HCT116 (cell line): ENCODE data around the gene THUMPD3. TPM values are rescaled to one million over a fixed set of nuclear protein-coding genes. Genes with fewer than 3 reads are reported as not detected.

Experiments used
- ATAC-seq: fragments of 200-7000 bp; cut with Tn5 transposase; 2 replicates; pipeline ENCODE4 v1.9.1; 2020; ENCODE audit warnings: mild to moderate bottlenecking, moderate library complexity
- BruUV-seq: library from RNA; stranded (reverse); fragments of 400-500 nt; replicated peaks from 2 replicates; lab custom pipeline; 2021; lab: Mats Ljungman, UMichigan
- CTCF ChIA-PET: fragments of 300-600 bp; sonication (Branson Sonifier 250); formaldehyde crosslinking; loops from one replicate; lab custom pipeline; 2021; ENCODE audit warnings: antibody characterized with exemption; lab: Charles Lee
- POLR2A ChIA-PET: fragments of 300-600, 350-600 bp; sonication (Branson Sonifier 250); formaldehyde crosslinking; loops from one replicate; lab custom pipeline; 2021; ENCODE audit warnings: antibody characterized with exemption; lab: Charles Lee
- RAD21 ChIA-PET, 2 experiments: fragments of 300-600 bp; sonication (Branson Sonifier 250); formaldehyde crosslinking; loops; one replicate each; lab custom pipeline; 2023; ENCODE audit warnings: low total read pairs in 2 of 2; ENCODE audit not compliant: uncharacterized antibody in 2 of 2, unreplicated experiment in 2 of 2, low non-redundant PET in 1 of 2; lab: Charles Lee
- DNase-seq: peaks from one replicate; pipeline ENCODE4 v3.0.0-alpha.2; 2010; ENCODE audit warnings: low read depth, low spot score
- H2AFZ ChIP-seq: fragments of 200-600 bp; shearing (Covaris generic), sonication (generic); 2 replicates; pipeline ENCODE4 v1.6.1; 2017; ENCODE audit warnings: low read depth, mixed run types, mixed read lengths, antibody characterized with exemption, low read length; ENCODE audit not compliant: poor library complexity, severe bottlenecking
- H3K27ac ChIP-seq: 2 replicates; pipeline ENCODE4 v1.5.1; 2012; ENCODE audit warnings: low read depth, low read length
- H3K27me3 ChIP-seq: fragments of 200-600 bp; sonication (generic); 2 replicates; pipeline ENCODE4 v1.6.1; 2016; ENCODE audit warnings: mixed run types, low read length, mixed read lengths; ENCODE audit not compliant: insufficient read depth
- H3K36me3 ChIP-seq, 2 experiments: fragments of 200-500 bp in 1 of 2; fragments of 200-600 bp in 1 of 2; sonication (Bioruptor generic) in 1 of 2; sonication (generic) in 1 of 2; 2 replicates each; pipeline versions ENCODE4 v1.5.1 to v1.6.1; 2014 to 2016; ENCODE audit warnings: low read length in 2 of 2, inconsistent platforms in 1 of 2, mixed read lengths in 1 of 2, mixed run types in 1 of 2; ENCODE audit not compliant: insufficient read depth in 2 of 2, control insufficient read depth in 1 of 2
- H3K4me1 ChIP-seq, 2 experiments: fragments of 200-600 bp in 1 of 2; sonication (generic) in 1 of 2; 2 replicates each; pipeline versions ENCODE4 v1.5.1 to v1.6.1; 2012 to 2017; ENCODE audit warnings: low read length in 2 of 2, inconsistent platforms in 1 of 2, mild to moderate bottlenecking in 1 of 2, mixed read lengths in 1 of 2, mixed run types in 1 of 2, moderate library complexity in 1 of 2; ENCODE audit not compliant: insufficient read depth in 2 of 2, control insufficient read depth in 1 of 2
- H3K4me2 ChIP-seq: fragments of 200-600 bp; sonication (generic); 2 replicates; pipeline ENCODE4 v1.6.1; 2017; ENCODE audit warnings: mixed run types, low read length, mixed read lengths
- H3K4me3 ChIP-seq, 2 experiments: fragments of 200-600 bp in 1 of 2; sonication (generic) in 1 of 2; replicated peaks in 1 of 2; 2 replicates each; pipeline ENCODE4 v1.5.1; 2011 to 2016; ENCODE audit warnings: low read length in 2 of 2, control low read depth in 1 of 2, low read depth in 1 of 2, mild to moderate bottlenecking in 1 of 2, mixed read lengths in 1 of 2, mixed run types in 1 of 2
- H3K79me2 ChIP-seq: fragments of 200-600 bp; sonication (generic); 2 replicates; pipeline ENCODE4 v1.6.1; 2017; ENCODE audit warnings: mild to moderate bottlenecking, mixed run types, low read length, moderate library complexity, mixed read lengths; ENCODE audit not compliant: insufficient read depth
- H3K9ac ChIP-seq: fragments of 200-600 bp; sonication (generic); 2 replicates; pipeline ENCODE4 v1.6.1; 2016; ENCODE audit warnings: low read length, mixed read lengths
- H3K9me2 ChIP-seq: fragments of 200-600 bp; sonication (generic), shearing (Covaris generic); 2 replicates; pipeline ENCODE4 v1.6.1; 2017; ENCODE audit warnings: mixed run types, mild to moderate bottlenecking, moderate library complexity; ENCODE audit not compliant: insufficient read depth
- H3K9me3 ChIP-seq, 2 experiments: fragments of 200-500 bp in 1 of 2; fragments of 200-600 bp in 1 of 2; sonication (Bioruptor generic) in 1 of 2; sonication (generic) in 1 of 2; 2 replicates each; pipeline ENCODE4 v1.6.1; 2014 to 2017; ENCODE audit warnings: low read length in 2 of 2, mixed read lengths in 2 of 2, inconsistent platforms in 1 of 2, low read depth in 1 of 2, mild to moderate bottlenecking in 1 of 2, mixed run types in 1 of 2, moderate library complexity in 1 of 2; ENCODE audit not compliant: control insufficient read depth in 1 of 2, insufficient read depth in 1 of 2
- H4K20me1 ChIP-seq: fragments of 200-600 bp; sonication (generic), shearing (Covaris generic); 2 replicates; pipeline ENCODE4 v1.6.1; 2017; ENCODE audit warnings: mixed run types, mild to moderate bottlenecking, moderate library complexity; ENCODE audit not compliant: insufficient read depth
- CBX3 ChIP-seq: IDR thresholded peaks from 2 replicates; pipeline ENCODE4 v1.6.1; 2012; ENCODE audit warnings: low read depth
- CEBPB ChIP-seq: IDR thresholded peaks from 2 replicates; pipeline ENCODE4 v1.6.1; 2012; ENCODE audit warnings: low read depth
- EGR1 ChIP-seq: IDR thresholded peaks from 2 replicates; pipeline ENCODE4 v1.6.1; 2012; ENCODE audit warnings: low read depth
- ELF1 ChIP-seq: IDR thresholded peaks from 2 replicates; pipeline ENCODE4 v1.6.1; 2012; ENCODE audit warnings: low read depth, borderline replicate concordance
- EZH2 ChIP-seq: fragments of 200-600 bp; sonication (generic); IDR thresholded peaks from 2 replicates; pipeline ENCODE4 v1.6.1; 2017; ENCODE audit warnings: antibody characterized with exemption, mixed run types
- FOSL1 ChIP-seq: IDR thresholded peaks from 2 replicates; pipeline ENCODE4 v1.6.1; 2012; ENCODE audit warnings: low read depth
- POLR2A ChIP-seq: IDR thresholded peaks from 2 replicates; pipeline ENCODE4 v1.7.0; 2011; ENCODE audit warnings: borderline replicate concordance; ENCODE audit not compliant: insufficient read depth, insufficient read length; ENCODE audit errors: extremely low read depth
- POLR2AphosphoS5 ChIP-seq: IDR thresholded peaks from 2 replicates; pipeline ENCODE4 v1.6.1; 2011; ENCODE audit warnings: mild to moderate bottlenecking, low read depth, low read length, moderate library complexity
- RAD21 ChIP-seq: IDR thresholded peaks from 2 replicates; pipeline ENCODE4 v1.6.1; 2012; ENCODE audit warnings: low read depth, mild to moderate bottlenecking
- SIN3A ChIP-seq: IDR thresholded peaks from 2 replicates; pipeline ENCODE4 v1.6.1; 2012; ENCODE audit warnings: low read depth
- SP1 ChIP-seq: IDR thresholded peaks from 2 replicates; pipeline ENCODE4 v1.6.1; 2012; ENCODE audit warnings: low read depth
- SRF ChIP-seq: IDR thresholded peaks from 2 replicates; pipeline ENCODE4 v1.6.1; 2012; ENCODE audit warnings: low read depth
- TCF7L2 ChIP-seq: IDR thresholded peaks from 2 replicates; pipeline ENCODE4 v1.7.0; 2011; ENCODE audit warnings: borderline replicate concordance, inconsistent platforms; ENCODE audit not compliant: insufficient read depth, insufficient read length; ENCODE audit errors: extremely low read depth
- YY1 ChIP-seq: IDR thresholded peaks from 2 replicates; pipeline ENCODE4 v1.6.1; 2011; ENCODE audit warnings: low read length, low read depth, moderate library complexity, mild to moderate bottlenecking; ENCODE audit not compliant: insufficient replicate concordance; ENCODE audit errors: extremely low read depth
- ZFX ChIP-seq: fragments of 450-650 bp; IDR thresholded peaks from 2 replicates; pipeline ENCODE4 v1.6.1; 2017
- ZNF274 ChIP-seq: fragments of 200-500 bp; sonication (Bioruptor generic); IDR thresholded peaks from 2 replicates; pipeline ENCODE4 v1.6.1; 2014; ENCODE audit warnings: mild to moderate bottlenecking, low read depth, low read length, inconsistent platforms
- intact Hi-C: fragments of 100-400 bp; cut with micrococcal nuclease; formaldehyde crosslinking; loops from 2 replicates; pipeline ENCODE4 v1.10.0; 2022
- total RNA-seq: library from RNA; stranded (reverse); gene quantifications from one replicate; pipeline ENCODE4 v1.2.1, GENCODE V29; 2021; ENCODE audit not compliant: unreplicated experiment
- TF ChIP-seq, protein P1 (sequence below): IDR thresholded peaks from 2 replicates; pipeline ENCODE4 v1.6.1; 2012
- TF ChIP-seq, protein P2 (sequence below): IDR thresholded peaks from 2 replicates; pipeline ENCODE4 v1.6.1; 2012; ENCODE audit warnings: low read depth
- TF ChIP-seq, protein P3 (sequence below): IDR thresholded peaks from 2 replicates; pipeline ENCODE4 v1.6.1; 2012
- TF ChIP-seq, protein P4 (sequence below), 3 experiments: fragments of 200-600 bp in 1 of 3; sonication (generic) in 1 of 3; IDR thresholded peaks in 2 of 3; conservative IDR thresholded peaks in 1 of 3; 2 replicates each; pipeline ENCODE4 v1.5.1; 2012 to 2017; ENCODE audit warnings: low read depth in 2 of 3, low read length in 2 of 3, antibody characterized with exemption in 1 of 3, borderline replicate concordance in 1 of 3, control low read depth in 1 of 3, mild to moderate bottlenecking in 1 of 3, mixed read lengths in 1 of 3, mixed run types in 1 of 3, moderate library complexity in 1 of 3; ENCODE audit not compliant: insufficient read depth in 1 of 3

THUMPD3 gene
- total RNA-seq, 1 experiment from 2014 or later = 79.5 TPM

DNA sequence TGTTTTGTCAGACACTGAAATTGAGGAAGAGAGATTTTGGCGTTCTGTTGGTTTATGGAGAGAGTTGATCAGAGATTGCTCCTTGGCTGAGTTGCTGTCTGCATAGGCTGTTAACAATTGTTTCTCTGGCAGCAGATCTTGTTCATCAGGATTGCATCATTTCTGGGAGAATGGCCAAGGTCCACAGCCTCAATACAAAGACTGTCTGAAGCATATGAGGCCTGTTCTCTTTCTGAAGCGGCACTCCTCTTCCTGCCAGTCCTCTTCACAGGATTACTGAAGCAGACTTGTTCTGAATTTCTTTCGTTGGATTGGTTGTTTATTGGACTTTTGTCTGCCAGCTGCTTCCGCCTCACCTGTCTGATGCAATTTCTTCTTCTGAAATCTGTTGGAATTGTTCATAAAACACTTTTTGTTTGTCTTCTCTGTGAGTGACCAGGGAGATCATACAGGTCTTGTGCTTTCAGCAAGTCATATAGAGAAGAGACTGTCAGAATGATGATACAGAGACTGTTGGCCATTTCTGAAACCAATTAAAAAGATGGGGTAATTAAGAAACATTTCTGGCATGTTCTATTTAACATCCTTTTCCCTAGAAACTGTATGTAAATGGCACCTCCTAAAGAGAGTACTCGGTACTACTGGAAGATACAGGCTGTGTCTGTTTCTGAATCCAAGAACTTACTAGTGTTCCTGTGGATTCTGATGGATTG lies 60.0 kb downstream of the THUMPD3 start:
- CTCF ChIA-PET = interaction anchor here (2.3 kb wide), 1 partner anchor 27 kb away, joined by 7 read pairs; no protein-coding TSS in a partner anchor
- RAD21 ChIA-PET = no interaction called here
- H3K9ac ChIP-seq = peak overlapping the region; percentile 52
- peak overlapping the region; percentile 61 for H3K4me2 ChIP-seq
- BruUV-seq = TSS peak; percentile 71
- H3K4me1 ChIP-seq = peaks cover 43 to 45% of the 10 kb centered on the region in 2 experiments
- peaks cover 15 to 19% of the 10 kb centered on the region in 2 experiments; a peak in 3 of 4 replicates for H3K36me3 ChIP-seq
- DNase-seq = peak; percentile 91
- intact Hi-C loops = loop anchor here (1.0 to 5.0 kb wide), 4 partner anchors 27 to 70 kb away; partner anchors contain the start of gene THUMPD3
- peaks cover 100% of the 10 kb centered on the region for H3K79me2 ChIP-seq
- H3K9me3 ChIP-seq = no peaks in the 10 kb centered on the region
- H3K4me3 ChIP-seq = no peak overlapping the region; a peak in 1 of 4 replicates
- POLR2A ChIA-PET = interaction anchor here (0.8 to 5.3 kb wide), 2 partner anchors 26 to 60 kb away, joined by 4 to 46 read pairs; partner anchors contain the start of genes SETD5 and THUMPD3
- peak overlapping the region; percentile 65 for H3K27ac ChIP-seq
- peak; percentile 88 for ATAC-seq
- peaks cover 27% of the 10 kb centered on the region for H4K20me1 ChIP-seq
- no peaks in the 10 kb centered on the region for H3K27me3 ChIP-seq
- no peak overlapping the region for H2AFZ ChIP-seq
- no peaks in the 10 kb centered on the region for H3K9me2 ChIP-seq
- peak; percentile 91 for TF ChIP-seq CBX3
- TF ChIP-seq, protein P1, sequence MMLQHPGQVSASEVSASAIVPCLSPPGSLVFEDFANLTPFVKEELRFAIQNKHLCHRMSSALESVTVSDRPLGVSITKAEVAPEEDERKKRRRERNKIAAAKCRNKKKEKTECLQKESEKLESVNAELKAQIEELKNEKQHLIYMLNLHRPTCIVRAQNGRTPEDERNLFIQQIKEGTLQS = peak; percentile 92
- TF ChIP-seq SRF = peak; percentile 42; the same call in 1 of the 2 replicates
- TF ChIP-seq TCF7L2 = peak; percentile 64
- TF ChIP-seq, protein P2, sequence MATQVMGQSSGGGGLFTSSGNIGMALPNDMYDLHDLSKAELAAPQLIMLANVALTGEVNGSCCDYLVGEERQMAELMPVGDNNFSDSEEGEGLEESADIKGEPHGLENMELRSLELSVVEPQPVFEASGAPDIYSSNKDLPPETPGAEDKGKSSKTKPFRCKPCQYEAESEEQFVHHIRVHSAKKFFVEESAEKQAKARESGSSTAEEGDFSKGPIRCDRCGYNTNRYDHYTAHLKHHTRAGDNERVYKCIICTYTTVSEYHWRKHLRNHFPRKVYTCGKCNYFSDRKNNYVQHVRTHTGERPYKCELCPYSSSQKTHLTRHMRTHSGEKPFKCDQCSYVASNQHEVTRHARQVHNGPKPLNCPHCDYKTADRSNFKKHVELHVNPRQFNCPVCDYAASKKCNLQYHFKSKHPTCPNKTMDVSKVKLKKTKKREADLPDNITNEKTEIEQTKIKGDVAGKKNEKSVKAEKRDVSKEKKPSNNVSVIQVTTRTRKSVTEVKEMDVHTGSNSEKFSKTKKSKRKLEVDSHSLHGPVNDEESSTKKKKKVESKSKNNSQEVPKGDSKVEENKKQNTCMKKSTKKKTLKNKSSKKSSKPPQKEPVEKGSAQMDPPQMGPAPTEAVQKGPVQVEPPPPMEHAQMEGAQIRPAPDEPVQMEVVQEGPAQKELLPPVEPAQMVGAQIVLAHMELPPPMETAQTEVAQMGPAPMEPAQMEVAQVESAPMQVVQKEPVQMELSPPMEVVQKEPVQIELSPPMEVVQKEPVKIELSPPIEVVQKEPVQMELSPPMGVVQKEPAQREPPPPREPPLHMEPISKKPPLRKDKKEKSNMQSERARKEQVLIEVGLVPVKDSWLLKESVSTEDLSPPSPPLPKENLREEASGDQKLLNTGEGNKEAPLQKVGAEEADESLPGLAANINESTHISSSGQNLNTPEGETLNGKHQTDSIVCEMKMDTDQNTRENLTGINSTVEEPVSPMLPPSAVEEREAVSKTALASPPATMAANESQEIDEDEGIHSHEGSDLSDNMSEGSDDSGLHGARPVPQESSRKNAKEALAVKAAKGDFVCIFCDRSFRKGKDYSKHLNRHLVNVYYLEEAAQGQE = no peak
- TF ChIP-seq, protein P3, sequence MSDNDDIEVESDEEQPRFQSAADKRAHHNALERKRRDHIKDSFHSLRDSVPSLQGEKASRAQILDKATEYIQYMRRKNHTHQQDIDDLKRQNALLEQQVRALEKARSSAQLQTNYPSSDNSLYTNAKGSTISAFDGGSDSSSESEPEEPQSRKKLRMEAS = peak; percentile 62
- TF ChIP-seq ZFX = no peak
- peak; percentile 60 for TF ChIP-seq RAD21
- TF ChIP-seq ZNF274 = no peak
- peak; percentile 73 for TF ChIP-seq SP1
- TF ChIP-seq POLR2A = no peak
- TF ChIP-seq SIN3A = peak; percentile 57; the same call in 1 of the 2 replicates
- TF ChIP-seq FOSL1 = peak; percentile 56
- no peak for TF ChIP-seq EZH2
- TF ChIP-seq ELF1 = no peak
- no peak for TF ChIP-seq EGR1
- peak; percentile 98 for TF ChIP-seq CEBPB
- TF ChIP-seq YY1 = peak; percentile 13
- peak; percentile 84 for TF ChIP-seq POLR2AphosphoS5
- TF ChIP-seq, protein P4, sequence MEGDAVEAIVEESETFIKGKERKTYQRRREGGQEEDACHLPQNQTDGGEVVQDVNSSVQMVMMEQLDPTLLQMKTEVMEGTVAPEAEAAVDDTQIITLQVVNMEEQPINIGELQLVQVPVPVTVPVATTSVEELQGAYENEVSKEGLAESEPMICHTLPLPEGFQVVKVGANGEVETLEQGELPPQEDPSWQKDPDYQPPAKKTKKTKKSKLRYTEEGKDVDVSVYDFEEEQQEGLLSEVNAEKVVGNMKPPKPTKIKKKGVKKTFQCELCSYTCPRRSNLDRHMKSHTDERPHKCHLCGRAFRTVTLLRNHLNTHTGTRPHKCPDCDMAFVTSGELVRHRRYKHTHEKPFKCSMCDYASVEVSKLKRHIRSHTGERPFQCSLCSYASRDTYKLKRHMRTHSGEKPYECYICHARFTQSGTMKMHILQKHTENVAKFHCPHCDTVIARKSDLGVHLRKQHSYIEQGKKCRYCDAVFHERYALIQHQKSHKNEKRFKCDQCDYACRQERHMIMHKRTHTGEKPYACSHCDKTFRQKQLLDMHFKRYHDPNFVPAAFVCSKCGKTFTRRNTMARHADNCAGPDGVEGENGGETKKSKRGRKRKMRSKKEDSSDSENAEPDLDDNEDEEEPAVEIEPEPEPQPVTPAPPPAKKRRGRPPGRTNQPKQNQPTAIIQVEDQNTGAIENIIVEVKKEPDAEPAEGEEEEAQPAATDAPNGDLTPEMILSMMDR (IDR thresholded peaks at IDR 0.05 in 2 of 3, conservative IDR thresholded peaks at IDR 0.05 in 1 of 3; ENCODE audit: borderline replicate concordance in 1 of 3, insufficient read depth in 1 of 3, low read depth in 2 of 3, low read length in 2 of 3) = peak; percentile 15 to 71 (median 58); a peak in 5 of 6 replicates
